NCI-H526 treated with DMSO at 0.1 percent for 48 hours (cell line): ENCODE measurements around the gene GRIN2C.

Source experiments
- DNase-seq: peaks from one replicate; lab custom pipeline; 2025; lab: John Stamatoyannopoulos, UW

The GRIN2C gene

DNA sequence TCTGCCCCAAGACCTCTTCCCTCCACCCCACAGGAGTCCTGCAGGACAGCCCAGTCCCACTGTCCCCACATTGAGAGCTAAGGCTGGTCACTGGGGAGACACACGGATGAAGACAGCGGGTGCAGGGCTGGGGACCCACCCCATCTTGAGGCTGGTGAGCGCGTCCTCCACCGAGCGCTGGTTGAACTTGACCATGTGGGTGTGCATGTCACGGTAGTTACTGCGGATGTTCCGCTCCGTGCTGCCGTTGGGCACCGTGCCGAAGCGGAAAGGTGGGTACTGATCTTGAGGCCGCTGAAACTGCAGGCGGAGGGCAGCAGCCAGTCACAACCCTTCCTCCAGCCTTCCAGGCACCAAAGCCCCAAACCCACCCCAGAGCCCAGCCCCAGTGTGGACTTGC is 13.1 kb downstream of the GRIN2C start:
- DNase-seq = no peak

DNA sequence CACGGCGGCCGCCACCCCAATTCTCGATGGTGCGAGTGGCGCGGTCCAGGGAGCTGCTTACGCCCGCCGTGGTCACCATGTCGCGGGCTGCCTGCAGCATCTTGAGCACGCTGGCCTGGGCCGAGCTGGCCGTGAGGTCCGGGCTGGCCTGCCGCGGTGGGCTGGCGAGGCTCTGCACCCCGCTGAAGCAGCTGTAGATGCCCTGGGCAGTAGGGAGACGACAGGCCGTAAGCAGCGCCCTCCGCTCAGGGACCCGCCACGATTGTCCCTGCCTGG is 16.4 kb downstream of the GRIN2C start:
- no peak for DNase-seq

DNA sequence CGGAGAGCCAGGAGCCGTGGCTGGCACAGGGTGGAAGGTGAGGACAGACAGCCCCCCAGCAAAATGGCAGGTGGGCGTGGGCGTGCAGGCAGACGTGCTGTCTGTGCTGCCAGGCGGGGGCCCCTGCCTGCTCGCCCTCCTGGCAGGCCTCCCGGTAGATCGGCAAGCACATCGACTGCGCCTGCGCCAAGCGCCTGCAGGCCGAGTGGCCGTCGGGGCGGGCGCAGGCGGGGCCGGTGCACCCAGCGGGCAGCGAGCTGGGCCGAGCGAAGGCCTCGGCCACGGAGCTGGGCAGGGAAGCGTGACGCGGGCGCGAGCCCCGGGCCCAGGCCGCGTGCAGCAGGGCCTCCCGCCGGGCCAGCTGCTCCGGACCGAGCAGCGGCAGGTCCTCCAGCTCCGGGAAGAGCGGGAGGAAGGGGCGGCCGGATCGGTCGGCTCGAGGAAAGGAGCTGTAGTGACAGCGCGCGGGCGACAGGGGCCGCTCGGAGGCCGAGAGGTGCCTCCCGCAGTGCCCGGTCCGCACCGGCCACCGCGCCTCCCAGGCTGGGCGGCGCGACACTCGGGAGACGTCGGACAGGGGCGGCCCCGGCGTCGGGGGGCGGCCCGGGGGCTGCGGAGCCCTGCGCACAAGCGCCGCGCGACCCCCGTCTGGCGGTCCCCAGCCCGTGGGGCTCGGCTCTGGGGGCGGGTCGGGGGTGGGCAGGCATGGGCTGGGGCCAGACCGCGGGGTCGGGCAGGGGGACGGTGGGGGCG is 16.9 kb downstream of the GRIN2C start:
- DNase-seq = peak; percentile 39

- DNase-seq = no peak
Measured at GRCh38 chr17:74842146-74842598, 17.5 kb downstream of the GRIN2C start.

- DNase-seq = no peak
Measured at GRCh38 chr17:74840989-74841666, 18.6 kb downstream of the GRIN2C start.

DNA sequence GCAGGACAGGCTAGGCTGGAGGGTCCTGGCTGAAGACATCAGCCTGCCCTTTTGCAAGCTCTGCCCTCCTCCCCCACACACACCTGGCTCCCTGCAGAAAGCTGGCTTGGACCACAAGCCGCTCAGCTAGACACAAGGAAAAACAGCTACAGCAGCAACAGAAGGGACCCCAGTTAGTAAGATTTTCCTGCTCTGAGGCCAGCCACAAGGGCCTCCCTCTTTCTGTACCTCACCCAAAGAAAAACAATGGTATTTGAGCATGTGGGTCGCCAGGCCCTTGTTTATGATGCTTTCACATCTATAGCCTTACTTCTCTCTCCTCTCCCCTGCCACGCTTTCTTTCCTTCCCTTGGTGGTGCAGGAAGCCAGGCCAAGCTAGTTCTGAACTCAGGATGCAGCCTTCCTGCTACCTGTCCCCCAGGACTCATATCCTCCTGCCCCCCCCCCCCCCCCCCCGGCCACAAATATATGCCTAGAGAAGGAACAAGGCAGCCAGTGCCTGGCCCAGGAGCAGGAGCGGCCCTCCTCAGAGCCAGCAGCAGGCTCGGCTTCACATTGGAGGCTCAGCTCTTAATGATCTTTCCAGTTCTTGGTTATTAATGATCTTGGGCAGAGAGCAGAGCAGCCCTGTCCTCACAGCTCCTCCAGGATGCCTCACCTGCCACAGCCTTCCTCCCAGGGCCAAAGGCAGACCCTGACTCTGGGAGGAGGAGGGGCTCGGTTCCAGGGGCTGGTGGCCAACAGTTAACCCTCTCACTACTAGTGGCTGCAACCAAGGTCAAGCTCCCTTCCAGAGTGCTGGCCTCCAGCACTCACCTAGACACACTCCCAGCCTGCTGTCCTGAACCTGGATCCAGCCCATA is 19.5 kb downstream of the GRIN2C start:
- DNase-seq = no peak

- no peak for DNase-seq
Measured at GRCh38 chr17:74838274-74838673, 21.4 kb downstream of the GRIN2C start.

DNA sequence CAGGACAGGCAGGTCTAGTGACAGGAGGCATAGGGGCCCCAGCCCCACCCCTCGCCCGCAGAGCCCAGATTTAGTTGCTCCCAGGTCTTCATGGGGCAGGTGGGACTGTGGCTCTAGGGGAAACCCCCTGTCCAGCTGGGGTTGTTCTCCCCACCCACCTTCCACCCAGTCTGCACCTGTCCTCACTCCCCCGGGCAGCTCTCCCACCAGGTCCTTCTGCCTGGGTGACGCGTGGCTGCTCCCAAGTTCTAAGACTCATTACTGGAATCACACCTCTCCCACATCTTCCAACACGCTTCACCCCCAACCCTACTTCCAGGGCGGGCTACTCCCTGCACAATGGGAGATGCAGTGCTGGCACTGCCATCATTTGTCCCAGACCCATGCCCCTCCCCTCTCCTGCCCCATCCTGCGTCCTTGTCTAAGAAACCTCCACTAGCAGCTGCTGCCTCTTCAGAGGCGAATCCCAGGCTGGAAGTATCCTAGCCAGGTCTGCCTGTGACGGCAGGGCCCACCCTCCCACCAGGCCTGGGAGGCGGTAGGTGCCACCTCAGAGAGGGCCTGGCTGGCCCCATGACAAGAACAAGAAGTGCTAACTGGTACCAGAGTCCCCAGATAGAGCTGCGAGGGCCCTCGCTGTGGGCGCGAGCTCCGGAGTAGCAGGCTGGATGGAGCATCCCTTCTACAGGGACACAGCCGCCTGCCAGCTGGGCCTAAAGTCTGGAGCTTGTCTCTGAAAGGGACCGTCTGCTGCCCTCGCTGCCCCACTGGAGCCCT is 22.8 kb downstream of the GRIN2C start:
- DNase-seq = no peak

GRCh38 chr17:74836191-74836590 is 23.5 kb downstream of the GRIN2C start:
- DNase-seq = no peak

- no peak for DNase-seq
Measured at GRCh38 chr17:74833501-74834377, 25.9 kb downstream of the GRIN2C start.

- no peak for DNase-seq
Measured at GRCh38 chr17:74832421-74832820, 27.3 kb downstream of the GRIN2C start.

DNA sequence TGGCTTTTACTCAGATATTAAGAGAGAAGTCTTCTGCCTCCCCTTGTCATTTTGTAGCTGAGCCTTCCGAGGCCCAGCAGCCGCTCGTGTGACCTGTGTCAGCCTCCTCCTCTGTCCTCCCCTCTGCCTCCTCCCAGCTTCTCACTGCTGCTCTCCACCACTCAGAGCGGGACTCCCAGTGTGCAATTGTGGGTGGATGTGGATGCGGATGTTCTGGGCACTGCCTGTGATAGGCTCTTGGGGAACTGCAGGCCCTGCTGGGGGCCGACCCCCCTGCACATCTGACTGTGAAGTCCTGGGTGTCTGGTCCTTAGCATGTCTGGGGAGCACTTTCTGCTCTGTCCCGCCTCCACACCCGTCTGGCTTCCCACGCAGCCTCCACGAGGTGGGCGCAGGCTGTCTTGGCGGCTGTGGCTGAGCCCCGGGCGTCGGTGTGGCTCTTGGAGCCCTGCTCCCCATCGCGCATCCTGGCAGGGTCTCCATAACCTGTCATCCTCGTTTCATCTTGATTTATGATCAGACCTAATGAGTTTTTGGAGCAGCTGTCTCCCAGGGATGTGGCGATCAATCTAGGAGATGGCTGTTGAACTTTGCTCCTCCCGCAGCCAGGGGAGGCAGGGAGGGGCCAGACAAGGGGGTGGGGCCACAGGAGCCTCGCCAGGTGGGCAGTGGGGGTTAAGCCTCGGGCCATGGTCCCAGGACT is 28.1 kb downstream of the GRIN2C start:
- DNase-seq = no peak

DNA sequence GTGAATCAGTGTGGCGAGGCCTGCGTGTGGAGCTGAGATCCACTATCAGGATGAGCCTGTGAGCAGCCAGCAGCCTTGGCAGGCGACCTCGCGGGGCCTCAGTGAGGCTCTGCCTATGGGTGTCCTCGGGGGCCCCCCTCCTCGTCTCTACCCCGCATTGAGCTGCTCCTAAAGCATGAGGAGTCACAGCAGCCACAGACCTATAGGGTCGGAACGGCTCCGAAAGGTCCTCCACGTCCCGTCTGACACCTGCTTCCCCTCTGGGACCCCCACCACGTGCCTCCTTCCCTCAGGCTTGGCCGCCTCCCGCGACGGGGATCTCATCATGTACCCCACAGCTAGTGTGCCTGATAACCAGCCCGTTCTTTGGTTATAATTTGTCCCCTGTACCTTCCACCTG is 28.8 kb downstream of the GRIN2C start:
- no peak for DNase-seq

DNA sequence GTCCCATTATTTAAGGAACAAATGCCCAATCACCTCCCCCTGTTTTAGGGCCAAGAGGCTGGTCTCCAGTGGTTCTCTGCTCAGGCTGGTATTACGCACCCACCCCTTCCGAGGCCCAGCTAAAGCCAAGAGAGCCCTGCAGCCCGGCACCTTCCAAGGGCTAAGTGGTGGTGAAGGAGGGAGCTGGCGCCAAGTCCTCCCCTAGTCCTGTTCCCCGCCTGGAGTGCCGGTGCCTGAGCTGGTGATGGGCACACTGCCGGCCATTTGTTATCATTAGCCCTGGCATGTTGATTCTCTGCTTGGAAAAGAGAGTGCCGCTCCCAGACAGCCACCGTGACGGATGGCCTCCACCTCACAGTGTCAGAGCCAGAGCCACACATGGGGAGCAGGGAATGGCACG is 31.9 kb downstream of the GRIN2C start:
- no peak for DNase-seq

DNA sequence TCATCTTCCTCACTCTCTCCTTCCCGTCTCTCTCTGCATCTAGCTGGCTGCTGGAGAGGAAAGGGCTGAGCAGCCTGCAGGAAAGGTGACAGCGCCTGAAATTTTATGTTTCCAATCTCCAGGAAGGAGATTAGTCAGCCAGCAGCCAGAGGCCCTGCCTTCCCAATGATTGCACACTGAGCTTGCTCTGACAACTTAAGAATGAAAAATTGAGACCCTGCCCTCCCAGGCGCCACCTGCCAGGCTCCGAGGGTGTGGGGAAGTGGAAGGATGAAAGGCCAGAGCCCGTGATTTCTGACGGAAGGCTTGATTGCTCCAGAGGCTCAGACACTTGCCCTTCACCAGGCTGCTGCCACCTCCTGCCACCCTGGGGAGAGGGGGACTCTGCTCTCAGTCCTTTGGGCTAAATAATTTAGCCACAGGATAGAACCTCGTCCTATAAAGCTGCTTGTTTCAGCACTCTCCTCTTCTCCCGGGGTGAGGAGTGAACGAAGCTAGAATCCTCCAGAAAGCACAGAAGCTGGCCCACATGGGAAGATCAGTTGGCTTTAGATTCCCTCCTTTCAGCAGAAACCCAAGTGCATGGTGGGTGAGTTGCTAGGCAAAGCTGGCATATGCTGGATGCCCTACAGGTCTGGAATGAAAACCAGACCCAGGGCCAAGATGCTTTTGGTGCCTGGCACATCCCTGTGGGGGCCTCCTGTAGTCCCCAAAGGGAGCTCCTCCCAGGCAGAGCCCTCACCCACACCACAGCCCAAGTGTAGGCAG is 33.5 kb downstream of the GRIN2C start:
- no peak for DNase-seq

- DNase-seq = no peak
Measured at GRCh38 chr17:74824961-74825627, 34.6 kb downstream of the GRIN2C start.

DNA sequence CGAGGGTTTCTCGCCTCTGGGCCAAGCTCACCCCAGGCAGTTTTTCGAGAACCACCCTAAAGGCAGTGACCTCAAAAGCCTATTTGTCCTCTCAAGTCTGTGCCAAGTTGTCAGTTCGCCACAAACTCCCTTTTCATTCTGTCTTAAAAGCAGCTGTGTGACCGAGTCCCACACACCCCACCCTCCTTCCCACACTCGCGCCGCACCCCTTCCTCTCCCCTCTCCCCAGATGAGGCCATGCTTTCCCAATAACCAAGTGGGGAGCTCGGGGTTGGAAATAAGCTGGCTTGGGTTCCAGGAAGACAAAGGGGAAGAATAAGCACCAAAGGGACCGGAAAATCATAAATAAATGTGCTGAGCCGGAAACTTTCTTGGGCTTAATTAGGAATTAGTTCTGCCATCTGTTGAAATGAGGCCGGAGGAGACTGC is 36.7 kb downstream of the GRIN2C start:
- DNase-seq = no peak

GRCh38 chr17:74822335-74822938 is 37.2 kb downstream of the GRIN2C start:
- DNase-seq = no peak
